IMR-90 (cell line): ENCODE results near the gene TMEM63C. TPM values are rescaled to one million over a fixed set of nuclear protein-coding genes. Genes with fewer than 3 reads are reported as not detected.

Source experiments
- ATAC-seq: fragments of 200-7000 bp; cut with Tn5 transposase; 2 replicates; pipeline ENCODE4 v1.9.1; 2020; ENCODE audit warnings: low read depth, mild to moderate bottlenecking, moderate library complexity
- BruUV-seq: library from RNA; stranded (reverse); fragments of 400-500 nt; replicated peaks from 2 replicates; lab custom pipeline; 2021; lab: Mats Ljungman, UMichigan
- CTCF ChIA-PET: fragments of 300-600 bp; formaldehyde crosslinking; extraction: SDS; loops from one replicate; lab custom pipeline; 2021; ENCODE audit warnings: antibody characterized with exemption; lab: Yijun Ruan, JAX
- POLR2A ChIA-PET: fragments of 300-600 bp; sonication (Branson Sonifier 250); formaldehyde crosslinking; loops from one replicate; lab custom pipeline; 2022; ENCODE audit warnings: antibody characterized with exemption; ENCODE audit not compliant: unreplicated experiment; lab: Charles Lee
- DNase-seq: peaks from one replicate; pipeline ENCODE4 v3.0.0; 2013
- H2AFZ ChIP-seq: replicated peaks from 2 replicates; pipeline ENCODE3; 2013; ENCODE audit warnings: low read length, mild to moderate bottlenecking; ENCODE audit not compliant: poor library complexity
- H2AK5ac ChIP-seq: 2 replicates; pipeline ENCODE4 v1.6.1; 2013; ENCODE audit warnings: low read depth, low read length, inconsistent platforms
- H2AK9ac ChIP-seq: replicated peaks from 2 replicates; pipeline ENCODE3; 2013; ENCODE audit warnings: mild to moderate bottlenecking, low read depth, low read length, moderate library complexity; ENCODE audit not compliant: poor library complexity
- H2BK120ac ChIP-seq: 2 replicates; pipeline ENCODE4 v1.6.1; 2013; ENCODE audit warnings: low read depth, low read length, inconsistent platforms
- H2BK15ac ChIP-seq: 3 replicates; pipeline ENCODE4 v1.6.1; 2013; ENCODE audit warnings: low read depth, low read length, inconsistent platforms
- H2BK20ac ChIP-seq: 2 replicates; pipeline ENCODE4 v1.6.1; 2013; ENCODE audit warnings: low read depth, mild to moderate bottlenecking, inconsistent platforms, low read length, moderate library complexity
- H2BK5ac ChIP-seq: 2 replicates; pipeline ENCODE4 v1.6.1; 2013; ENCODE audit warnings: mild to moderate bottlenecking, low read depth, low read length, inconsistent platforms; ENCODE audit not compliant: poor library complexity, severe bottlenecking
- H3K14ac ChIP-seq: replicated peaks from 2 replicates; pipeline ENCODE4 v1.6.1; 2013; ENCODE audit warnings: low read depth, low read length, inconsistent platforms
- H3K18ac ChIP-seq: 2 replicates; pipeline ENCODE4 v1.6.1; 2013; ENCODE audit warnings: low read depth, low read length, control low read depth
- H3K23ac ChIP-seq: 2 replicates; pipeline ENCODE4 v1.6.1; 2013; ENCODE audit warnings: low read depth, low read length, inconsistent platforms
- H3K27ac ChIP-seq: 2 replicates; pipeline ENCODE4 v1.5.1; 2013; ENCODE audit warnings: mild to moderate bottlenecking, control low read depth, low read length; ENCODE audit not compliant: insufficient read depth
- H3K27me3 ChIP-seq: 2 replicates; pipeline ENCODE4 v1.6.1; 2013; ENCODE audit warnings: low read length; ENCODE audit not compliant: control insufficient read depth, insufficient read depth
- H3K36me3 ChIP-seq: 2 replicates; pipeline ENCODE4 v1.6.1; 2013; ENCODE audit warnings: low read length, mixed read lengths; ENCODE audit not compliant: control insufficient read depth, insufficient read depth
- H3K4ac ChIP-seq: 2 replicates; pipeline ENCODE4 v1.6.1; 2013; ENCODE audit warnings: low read depth, low read length, inconsistent platforms
- H3K4me1 ChIP-seq: 2 replicates; pipeline ENCODE4 v1.6.1; 2013; ENCODE audit warnings: low read length, mixed read lengths; ENCODE audit not compliant: control insufficient read depth, insufficient read depth
- H3K4me2 ChIP-seq: 2 replicates; pipeline ENCODE4 v1.6.1; 2013; ENCODE audit warnings: low read depth, mild to moderate bottlenecking, control low read depth, low read length, moderate library complexity
- H3K4me3 ChIP-seq: 2 replicates; pipeline ENCODE4 v1.5.1; 2013; ENCODE audit warnings: low read depth, mild to moderate bottlenecking, control low read depth, low read length, moderate library complexity; ENCODE audit not compliant: insufficient read depth
- H3K56ac ChIP-seq: 2 replicates; pipeline ENCODE4 v1.6.1; 2013; ENCODE audit warnings: low read length, inconsistent platforms; ENCODE audit not compliant: insufficient read depth; ENCODE audit errors: extremely low read depth
- H3K79me1 ChIP-seq, 2 experiments: 2 replicates each; pipeline ENCODE4 v1.6.1; 2013; ENCODE audit warnings: low read length in 2 of 2, inconsistent platforms in 1 of 2, low read depth in 1 of 2
- H3K9ac ChIP-seq: 2 replicates; pipeline ENCODE4 v1.6.1; 2013; ENCODE audit warnings: low read depth, low read length, control low read depth
- H3K9me1 ChIP-seq: 2 replicates; pipeline ENCODE4 v1.6.1; 2013; ENCODE audit warnings: low read length, inconsistent platforms; ENCODE audit not compliant: insufficient read depth
- H3K9me3 ChIP-seq: 2 replicates; pipeline ENCODE4 v1.6.1; 2013; ENCODE audit warnings: low read length; ENCODE audit not compliant: control insufficient read depth, insufficient read depth
- H4K20me1 ChIP-seq: 2 replicates; pipeline ENCODE4 v1.6.1; 2013; ENCODE audit warnings: low read length, inconsistent platforms; ENCODE audit not compliant: insufficient read depth
- H4K5ac ChIP-seq: 2 replicates; pipeline ENCODE4 v1.6.1; 2013; ENCODE audit warnings: mild to moderate bottlenecking, low read depth, low read length, control low read depth
- H4K8ac ChIP-seq, 2 experiments: 2 replicates each; pipeline ENCODE4 v1.6.1; 2013; ENCODE audit warnings: low read depth in 2 of 2, low read length in 2 of 2, control low read depth in 1 of 2, inconsistent platforms in 1 of 2
- H4K91ac ChIP-seq: 2 replicates; pipeline ENCODE4 v1.6.1; 2013; ENCODE audit warnings: low read depth, low read length, inconsistent platforms; ENCODE audit not compliant: insufficient read depth
- BHLHE40 ChIP-seq: fragments of 150-350 bp; IDR thresholded peaks from 2 replicates; pipeline ENCODE4 v1.6.1; 2016; ENCODE audit warnings: mild to moderate bottlenecking, low read depth, low read length
- CEBPB ChIP-seq: IDR thresholded peaks from 2 replicates; pipeline ENCODE4 v1.6.1; 2012; ENCODE audit warnings: low read depth, low read length, improper control_type of control experiment
- CHD1 ChIP-seq: IDR thresholded peaks from 2 replicates; pipeline ENCODE4 v1.6.1; 2012; ENCODE audit warnings: low read depth, low read length, improper control_type of control experiment
- FOS ChIP-seq: fragments of 150-350 bp; IDR thresholded peaks from 2 replicates; pipeline ENCODE4 v1.6.1; 2016; ENCODE audit warnings: low read depth, low read length
- MAFK ChIP-seq: IDR thresholded peaks from 2 replicates; pipeline ENCODE4 v1.6.1; 2012; ENCODE audit warnings: low read depth, low read length, improper control_type of control experiment
- MAZ ChIP-seq: IDR thresholded peaks from 2 replicates; pipeline ENCODE4 v1.6.1; 2012; ENCODE audit warnings: low read depth, mild to moderate bottlenecking, low read length, improper control_type of control experiment, moderate library complexity, borderline replicate concordance
- MXI1 ChIP-seq: IDR thresholded peaks from 2 replicates; pipeline ENCODE4 v1.6.1; 2012; ENCODE audit warnings: low read depth, mild to moderate bottlenecking, low read length, moderate library complexity, borderline replicate concordance
- NFE2L2 ChIP-seq: fragments of 150-350 bp; IDR thresholded peaks from 2 replicates; pipeline ENCODE4 v1.6.1; 2016; ENCODE audit warnings: low read depth, mild to moderate bottlenecking, low read length
- POLR2A ChIP-seq: IDR thresholded peaks from 2 replicates; pipeline ENCODE4 v1.6.1; 2012; ENCODE audit warnings: mild to moderate bottlenecking, low read depth, low read length
- RAD21 ChIP-seq: IDR thresholded peaks from 2 replicates; pipeline ENCODE4 v1.6.1; 2012; ENCODE audit warnings: low read length, improper control_type of control experiment
- RCOR1 ChIP-seq: IDR thresholded peaks from 2 replicates; pipeline ENCODE4 v1.6.1; 2012; ENCODE audit warnings: mild to moderate bottlenecking, low read length, improper control_type of control experiment; ENCODE audit not compliant: insufficient replicate concordance
- RFX5 ChIP-seq: IDR thresholded peaks from 2 replicates; pipeline ENCODE4 v1.8.0; 2012; ENCODE audit warnings: low read depth, mild to moderate bottlenecking, low read length, moderate library complexity
- SMC3 ChIP-seq: fragments of 150-350 bp; IDR thresholded peaks from 2 replicates; pipeline ENCODE4 v1.6.1; 2016; ENCODE audit warnings: low read depth, mild to moderate bottlenecking, antibody characterized with exemption, low read length, moderate library complexity
- WGBS, 2 experiments: methylation state at CpG; one replicate each; pipeline versions ENCODE4 v1.1.5 to v1.1.7; 2013; ENCODE audit warnings: missing lambda C conversion rate in 2 of 2; ENCODE audit not compliant: insufficient read length in 1 of 2; ENCODE audit errors: extremely low coverage in 2 of 2; 5-methylcytosine and 5-hydroxymethylcytosine counted together
- dilution Hi-C: fragments of 300-500 bp; cut with HindIII; formaldehyde crosslinking; loops from one replicate; pipeline ENCODE4 v1.14.3; 2018; ENCODE audit warnings: low sequenced_read_pairs; ENCODE audit not compliant: unreplicated experiment
- in situ Hi-C: fragments of 300-500 bp; cut with MboI; formaldehyde crosslinking; loops from 3 replicates; pipeline ENCODE4 v1.14.3; 2019; ENCODE audit warnings: low sequenced_read_pairs, inconsistent platforms, mixed read lengths
- intact Hi-C: fragments of 100-400 bp; cut with micrococcal nuclease; formaldehyde crosslinking; loops from 2 replicates; pipeline ENCODE4 v1.10.0; 2022
- polyA plus RNA-seq, 3 experiments: library from polyadenylated mRNA; depleted of rRNA; stranded (reverse); fragments of >200 nt; gene quantifications; 2 replicates each; pipeline ENCODE4 v1.2.3, GENCODE V29; 2012; ENCODE audit warnings: low replicate concordance in 1 of 3
- total RNA-seq: library from RNA; depleted of rRNA; stranded (reverse); fragments of >200 nt; gene quantifications from 2 replicates; pipeline ENCODE4 v1.2.3, GENCODE V29; 2012
- TF ChIP-seq, protein P1 (sequence below): fragments of 150-350 bp; IDR thresholded peaks from 2 replicates; pipeline ENCODE4 v1.6.1; 2017; ENCODE audit warnings: mild to moderate bottlenecking, antibody characterized with exemption, low read length, low read depth
- TF ChIP-seq, protein P2 (sequence below): fragments of 150-350 bp; IDR thresholded peaks from 2 replicates; pipeline ENCODE4 v1.6.1; 2016; ENCODE audit warnings: low read depth, mild to moderate bottlenecking, low read length, moderate library complexity, borderline replicate concordance
- TF ChIP-seq, protein P3 (sequence below): conservative IDR thresholded peaks from 2 replicates; pipeline ENCODE4 v1.5.1; 2012; ENCODE audit warnings: mild to moderate bottlenecking, low read depth, low read length, improper control_type of control experiment

The TMEM63C gene
- total and polyA plus RNA-seq, 2 of the 4 experiments (the other 2 are of a cell fraction), result under 0.01 TPM; not detected in 1

DNA sequence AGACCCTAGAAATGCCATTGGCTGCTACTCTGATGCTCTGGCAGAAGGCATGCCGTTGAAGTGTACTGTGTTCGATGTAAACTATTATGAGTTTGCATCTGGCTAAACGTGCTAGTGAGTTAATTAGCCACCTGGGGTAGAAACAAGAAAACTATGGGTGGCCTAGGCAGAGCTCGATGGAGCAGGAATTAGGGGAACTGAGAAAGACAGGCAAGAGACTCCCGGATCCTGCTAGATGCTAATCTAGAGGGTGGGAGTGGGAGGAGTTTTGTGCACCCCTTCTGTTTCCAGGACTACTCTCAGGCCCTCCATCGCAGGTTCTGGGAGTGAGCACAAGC, 32.0 kb downstream of the TMEM63C start:
- Histone ChIP-seq H2BK120ac (no peak overlapping the region), H2AK9ac (no peak overlapping the region), H3K4me1 (no peaks in the 10 kb centered on the region), H4K8ac (no peak overlapping the region), H3K27ac (no peak overlapping the region), H4K20me1 (no peaks in the 10 kb centered on the region), H3K79me1 (no peaks in the 10 kb centered on the region), H2BK20ac (no peak overlapping the region), H3K4me2 (no peak overlapping the region), H2BK15ac (no peak overlapping the region), H4K5ac (no peak overlapping the region), H2AK5ac (no peak overlapping the region), H3K9me3 (no peaks in the 10 kb centered on the region), H4K91ac (no peak overlapping the region), H3K18ac (no peak overlapping the region), H3K9ac (no peak overlapping the region), H3K14ac (no peak overlapping the region), H3K4me3 (no peak overlapping the region), H3K27me3 (peaks cover 3% of the 10 kb centered on the region; the same call in 1 of the 2 replicates), H2BK5ac (no peak overlapping the region), H3K9me1 (no peaks in the 10 kb centered on the region), H3K36me3 (no peaks in the 10 kb centered on the region), H2AFZ (no peak overlapping the region), H3K4ac (no peak overlapping the region), H3K56ac (no peak overlapping the region), H3K23ac (no peak overlapping the region)
- no TSS peak for BruUV-seq
- WGBS, 2 experiments, result 0% methylated on average over 2 of the region's 6 CpGs; no CpG with 5 or more reads in 1 of the 2 experiments
- no peak for DNase-seq
- TF ChIP-seq, protein P1, sequence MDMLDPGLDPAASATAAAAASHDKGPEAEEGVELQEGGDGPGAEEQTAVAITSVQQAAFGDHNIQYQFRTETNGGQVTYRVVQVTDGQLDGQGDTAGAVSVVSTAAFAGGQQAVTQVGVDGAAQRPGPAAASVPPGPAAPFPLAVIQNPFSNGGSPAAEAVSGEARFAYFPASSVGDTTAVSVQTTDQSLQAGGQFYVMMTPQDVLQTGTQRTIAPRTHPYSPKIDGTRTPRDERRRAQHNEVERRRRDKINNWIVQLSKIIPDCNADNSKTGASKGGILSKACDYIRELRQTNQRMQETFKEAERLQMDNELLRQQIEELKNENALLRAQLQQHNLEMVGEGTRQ, result no peak
- TF ChIP-seq MXI1, result no peak
- TF ChIP-seq MAZ, result no peak
- TF ChIP-seq FOS, result no peak
- TF ChIP-seq SMC3, result no peak
- TF ChIP-seq, protein P2, sequence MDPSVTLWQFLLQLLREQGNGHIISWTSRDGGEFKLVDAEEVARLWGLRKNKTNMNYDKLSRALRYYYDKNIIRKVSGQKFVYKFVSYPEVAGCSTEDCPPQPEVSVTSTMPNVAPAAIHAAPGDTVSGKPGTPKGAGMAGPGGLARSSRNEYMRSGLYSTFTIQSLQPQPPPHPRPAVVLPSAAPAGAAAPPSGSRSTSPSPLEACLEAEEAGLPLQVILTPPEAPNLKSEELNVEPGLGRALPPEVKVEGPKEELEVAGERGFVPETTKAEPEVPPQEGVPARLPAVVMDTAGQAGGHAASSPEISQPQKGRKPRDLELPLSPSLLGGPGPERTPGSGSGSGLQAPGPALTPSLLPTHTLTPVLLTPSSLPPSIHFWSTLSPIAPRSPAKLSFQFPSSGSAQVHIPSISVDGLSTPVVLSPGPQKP, result no peak
- TF ChIP-seq CHD1, result no peak
- TF ChIP-seq, protein P3, sequence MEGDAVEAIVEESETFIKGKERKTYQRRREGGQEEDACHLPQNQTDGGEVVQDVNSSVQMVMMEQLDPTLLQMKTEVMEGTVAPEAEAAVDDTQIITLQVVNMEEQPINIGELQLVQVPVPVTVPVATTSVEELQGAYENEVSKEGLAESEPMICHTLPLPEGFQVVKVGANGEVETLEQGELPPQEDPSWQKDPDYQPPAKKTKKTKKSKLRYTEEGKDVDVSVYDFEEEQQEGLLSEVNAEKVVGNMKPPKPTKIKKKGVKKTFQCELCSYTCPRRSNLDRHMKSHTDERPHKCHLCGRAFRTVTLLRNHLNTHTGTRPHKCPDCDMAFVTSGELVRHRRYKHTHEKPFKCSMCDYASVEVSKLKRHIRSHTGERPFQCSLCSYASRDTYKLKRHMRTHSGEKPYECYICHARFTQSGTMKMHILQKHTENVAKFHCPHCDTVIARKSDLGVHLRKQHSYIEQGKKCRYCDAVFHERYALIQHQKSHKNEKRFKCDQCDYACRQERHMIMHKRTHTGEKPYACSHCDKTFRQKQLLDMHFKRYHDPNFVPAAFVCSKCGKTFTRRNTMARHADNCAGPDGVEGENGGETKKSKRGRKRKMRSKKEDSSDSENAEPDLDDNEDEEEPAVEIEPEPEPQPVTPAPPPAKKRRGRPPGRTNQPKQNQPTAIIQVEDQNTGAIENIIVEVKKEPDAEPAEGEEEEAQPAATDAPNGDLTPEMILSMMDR, result no peak
- no peak for TF ChIP-seq RFX5
- TF ChIP-seq RCOR1, result no peak
- no peak for TF ChIP-seq NFE2L2
- no peak for TF ChIP-seq CEBPB
- no peak for TF ChIP-seq RAD21
- no peak for TF ChIP-seq MAFK
- TF ChIP-seq POLR2A, result no peak
- TF ChIP-seq BHLHE40, result no peak
- CTCF ChIA-PET, result interaction anchor here (0.6 to 1.1 kb wide), 3 partner anchors 9 to 65 kb away, joined by 3 read pairs; no protein-coding TSS in a partner anchor
- dilution Hi-C loops, result no loop called here
- no peak for ATAC-seq
- POLR2A ChIA-PET, result no interaction called here
- intact Hi-C loops, result loop anchor here (5.0 kb wide), 1 partner anchor 1081 kb away; no protein-coding TSS in a partner anchor
- in situ Hi-C loops, result no loop called here
